ENCODE measurements around the gene RALGAPA2.

Gene RALGAPA2

DNA sequence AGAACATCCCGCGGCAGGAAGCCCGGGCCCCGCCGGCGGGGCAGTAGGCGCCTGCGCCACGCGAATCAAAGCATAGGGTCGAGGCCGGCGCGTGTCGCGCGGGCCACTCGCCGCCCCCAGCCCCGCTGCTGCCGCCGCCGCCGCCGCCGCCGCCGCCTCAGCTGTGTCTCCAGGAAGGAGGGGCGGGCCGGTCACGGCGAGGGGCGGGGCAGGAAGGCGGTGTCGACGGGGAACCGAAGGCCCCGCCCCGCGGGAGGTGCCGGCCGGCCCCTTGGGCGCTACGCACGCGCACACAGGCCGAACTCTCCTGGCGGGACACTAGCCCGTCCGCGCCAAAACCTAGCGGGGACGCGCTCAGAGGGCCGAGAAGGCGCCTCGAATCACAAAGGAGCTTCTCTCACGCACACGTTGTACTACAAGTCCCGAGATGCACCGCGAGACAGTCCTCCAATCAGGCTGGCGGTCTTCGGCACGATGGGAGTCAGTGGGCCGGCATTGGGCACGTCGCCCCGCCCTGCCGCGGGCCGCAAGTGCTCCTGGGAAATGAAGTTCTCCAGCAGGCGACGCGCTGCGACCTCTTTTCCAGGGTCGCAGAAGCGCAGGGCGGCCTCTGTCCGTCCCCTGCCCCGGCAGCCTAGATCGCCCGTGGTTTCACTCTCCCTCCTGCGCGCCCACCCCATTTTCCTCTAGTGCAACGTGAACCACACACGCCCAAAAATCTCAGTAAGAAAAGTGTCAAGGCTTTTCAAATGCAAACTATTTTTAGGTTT lies at the start of gene RALGAPA2:
Gene RALGAPA2, minus strand, starts transcription at position 171 of the 770 bp plus-strand sequence. Its CDS starts 164 bp downstream, at position 7.
- DNase-seq (ENCODE audit: low spot score): peak; percentile 92

DNA sequence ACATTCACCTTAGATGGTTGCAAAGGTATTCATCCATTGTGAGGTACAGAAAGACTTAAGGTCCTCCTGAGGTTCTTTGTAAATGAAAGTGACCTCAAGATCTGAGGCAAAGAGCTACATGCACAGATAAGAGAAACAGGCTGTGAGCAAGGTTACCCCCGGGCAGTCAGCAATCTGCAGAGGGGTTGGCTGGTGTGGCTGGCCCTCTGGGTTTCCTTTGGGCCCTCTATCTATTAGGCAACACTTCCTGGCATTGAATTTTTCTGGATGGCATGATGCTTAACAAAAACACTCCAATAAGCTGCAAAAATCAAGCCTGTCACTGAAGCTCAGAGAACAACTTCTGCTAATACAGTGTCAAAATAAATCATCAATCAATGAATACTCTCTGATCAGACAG lies 48.9 kb upstream of the RALGAPA2 start:
- DNase-seq (ENCODE audit: low spot score): no peak

DNA sequence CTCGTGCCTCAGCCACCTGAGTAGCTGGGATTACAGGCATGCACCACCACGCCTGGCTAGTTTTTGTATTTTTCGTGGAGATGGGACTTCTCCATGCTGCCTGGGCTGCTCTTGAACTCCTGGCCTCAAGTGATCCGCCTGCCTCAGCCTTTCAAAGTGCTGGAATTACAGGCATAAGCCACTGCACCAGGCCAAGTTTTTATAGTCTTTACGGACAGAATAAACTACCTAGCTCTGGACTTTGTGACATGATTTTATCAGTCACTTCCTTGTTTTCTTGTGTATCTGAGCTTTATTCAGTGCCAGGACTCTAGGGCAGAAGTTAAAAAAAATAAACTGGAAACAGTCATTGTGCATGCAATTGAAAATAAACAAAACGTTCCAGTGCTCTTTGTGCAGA lies 46.7 kb upstream of the RALGAPA2 start:
- DNase-seq (ENCODE audit: low spot score): no peak

DNA sequence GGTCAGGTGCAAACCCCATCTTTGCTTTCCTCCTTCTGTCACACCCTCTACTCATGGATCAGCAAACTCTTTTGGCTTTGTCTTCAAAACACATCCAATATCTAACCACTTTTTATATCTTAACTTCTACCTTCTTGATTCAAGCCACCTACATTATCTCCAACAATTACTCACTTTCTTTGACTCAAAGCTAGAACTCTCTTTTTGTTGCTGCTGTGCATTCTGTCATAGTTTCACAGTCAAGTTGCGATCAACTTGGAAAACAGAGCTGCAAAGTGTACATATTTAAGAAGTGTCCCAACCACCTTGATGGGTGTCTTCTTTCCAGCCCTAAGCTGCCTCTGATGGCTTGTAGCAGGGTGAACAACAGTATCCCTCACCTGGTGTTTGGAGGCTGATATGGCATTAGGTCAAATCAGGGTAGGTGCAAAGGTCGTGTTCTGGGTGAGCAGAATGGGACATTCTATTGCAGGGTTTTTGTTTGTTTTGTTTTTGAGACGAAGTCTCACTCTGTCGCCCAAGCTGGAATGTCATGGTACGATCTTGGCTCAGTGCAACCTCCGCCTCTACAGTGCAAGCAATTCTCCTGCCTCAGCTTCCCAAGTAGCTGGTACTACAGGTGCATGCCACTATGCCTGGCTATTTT lies 43.4 kb upstream of the RALGAPA2 start:
- no peak for DNase-seq (ENCODE audit: low spot score)

DNA sequence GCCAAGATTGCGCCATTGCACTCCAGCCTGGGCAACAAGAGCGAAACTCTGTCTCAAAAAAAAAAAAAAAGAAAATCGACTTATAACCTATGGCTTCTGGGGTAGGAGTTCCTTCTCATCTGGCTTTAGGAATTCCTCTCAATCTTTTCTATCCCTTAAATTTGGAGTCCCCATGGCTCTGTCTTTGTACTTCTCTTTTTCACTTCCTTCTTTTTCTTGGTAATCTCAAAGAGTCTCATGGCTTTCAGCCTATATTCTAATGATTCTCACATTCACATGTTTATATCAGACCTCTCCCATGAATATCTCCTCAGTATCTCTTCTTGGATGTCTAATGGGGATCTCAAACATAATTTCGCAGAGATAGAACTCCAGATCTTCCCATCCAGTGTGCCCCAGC lies 42.8 kb upstream of the RALGAPA2 start:
- no peak for DNase-seq (ENCODE audit: low spot score)

DNA sequence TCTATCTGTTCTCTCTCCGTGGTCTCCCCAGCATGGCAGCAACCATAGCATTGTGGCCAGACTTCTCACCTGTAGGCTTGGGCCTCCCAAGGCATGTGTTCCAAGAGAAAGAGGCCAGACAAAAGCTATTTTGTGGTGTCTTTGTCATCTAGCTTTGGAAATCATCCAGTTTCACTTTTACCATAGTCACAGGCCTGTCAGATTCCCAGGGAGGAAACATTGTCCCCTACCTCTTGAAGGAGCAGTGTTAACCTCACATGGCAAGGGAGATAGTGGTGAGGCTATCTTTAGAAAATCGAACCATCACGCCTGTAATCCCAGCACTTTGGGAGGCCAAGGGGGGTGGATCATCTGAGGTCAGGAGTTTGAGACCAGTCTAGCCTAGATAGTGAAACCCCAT lies 42.3 kb upstream of the RALGAPA2 start:
- no peak for DNase-seq (ENCODE audit: low spot score)

DNA sequence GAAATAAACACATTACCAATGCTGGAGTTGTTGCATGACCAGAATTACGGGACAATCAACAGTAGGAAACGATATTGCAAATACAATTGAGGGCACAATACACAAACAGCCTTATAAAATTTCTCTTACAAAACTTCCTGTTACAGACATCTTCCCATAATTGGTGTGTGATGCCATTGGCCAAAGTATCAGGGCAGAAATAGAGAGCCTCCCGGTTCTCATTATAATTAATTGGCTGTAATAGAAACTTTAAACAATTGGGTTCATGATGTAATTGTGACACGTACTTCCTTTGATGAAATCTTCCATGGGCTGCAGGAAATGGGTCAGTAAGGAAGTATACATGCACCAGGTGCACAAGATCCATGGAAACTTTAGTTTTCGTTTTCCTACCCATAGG lies 40.3 kb upstream of the RALGAPA2 start:
- no peak for DNase-seq (ENCODE audit: low spot score)

DNA sequence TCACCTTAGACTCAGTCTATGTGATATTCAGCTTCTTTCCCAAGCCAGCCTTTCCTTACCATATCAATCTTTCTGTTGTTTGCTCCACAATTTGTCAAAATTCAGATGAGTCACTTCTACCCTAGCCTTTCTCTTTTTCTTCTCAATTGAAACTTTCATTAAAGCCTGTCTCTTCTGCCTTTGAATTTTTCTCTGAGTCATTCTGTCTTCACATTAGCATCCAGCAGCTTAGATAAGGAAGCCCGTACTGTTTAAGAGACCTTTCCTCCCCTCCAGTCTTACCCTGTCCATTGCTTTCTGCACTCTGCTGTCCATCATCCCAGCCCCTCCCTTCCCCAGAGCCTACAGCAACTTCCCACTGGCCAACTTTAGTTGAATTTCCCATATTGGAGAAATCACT lies 34.9 kb upstream of the RALGAPA2 start:
- no peak for DNase-seq (ENCODE audit: low spot score)

DNA sequence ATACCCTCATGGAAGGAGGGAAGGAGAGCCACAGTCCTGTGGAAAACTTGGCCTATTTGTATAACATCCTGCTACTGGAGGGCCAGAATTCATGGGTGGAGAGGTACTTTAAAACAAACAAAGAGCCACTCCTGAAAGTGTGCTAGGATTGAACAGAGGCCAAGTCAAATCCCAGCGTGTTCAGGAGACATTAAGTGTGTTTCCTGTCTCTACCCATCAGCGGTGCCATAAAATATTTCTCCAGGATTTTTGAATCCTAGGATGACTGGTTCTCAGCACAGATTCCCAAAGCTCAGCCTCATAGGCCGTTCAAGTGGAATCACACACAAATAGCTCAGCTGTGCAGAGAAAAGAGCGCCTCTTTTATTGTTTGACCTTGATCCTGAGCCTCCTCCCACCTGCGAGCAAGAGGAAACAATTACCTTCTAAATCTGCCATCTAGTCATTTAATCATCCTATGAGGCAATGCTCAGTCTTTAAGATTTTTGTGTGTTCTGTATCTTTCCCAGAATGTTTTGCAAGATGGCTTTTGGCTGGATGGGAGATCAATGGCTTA lies 31.8 kb upstream of the RALGAPA2 start:
- no peak for DNase-seq (ENCODE audit: low spot score)

DNA sequence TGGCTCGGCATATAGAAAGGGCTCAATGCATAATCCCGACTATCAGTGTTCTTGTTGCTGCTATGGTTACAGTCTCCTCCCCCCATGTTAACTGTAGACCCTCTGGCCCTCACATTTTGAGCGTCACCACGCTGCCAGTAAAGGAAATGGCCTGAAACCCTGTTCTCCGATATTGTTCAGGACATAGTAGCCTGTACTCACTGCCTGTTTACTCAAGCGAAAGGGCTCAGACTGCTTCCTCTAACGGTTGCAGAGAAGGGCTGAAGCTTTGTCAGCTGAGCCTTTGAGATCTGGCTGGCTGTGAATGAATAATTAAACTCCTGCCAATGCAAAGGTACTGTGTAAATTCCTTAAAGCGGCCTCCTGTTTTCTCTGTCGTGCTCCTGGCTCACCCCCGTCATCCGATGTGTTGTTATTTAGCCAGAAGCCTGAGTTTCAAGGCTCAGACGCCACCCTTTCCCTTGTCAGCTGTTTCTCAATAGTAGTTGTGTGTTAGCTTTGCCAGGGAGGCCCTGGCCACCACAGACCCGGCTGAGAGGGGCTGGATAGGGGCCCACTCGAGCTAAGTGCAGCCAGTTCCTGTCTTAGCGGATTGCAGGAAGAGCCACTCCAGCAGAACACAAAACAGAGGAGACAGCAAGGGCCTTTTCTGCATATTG lies 31.2 kb upstream of the RALGAPA2 start:
- no peak for DNase-seq (ENCODE audit: low spot score)

DNA sequence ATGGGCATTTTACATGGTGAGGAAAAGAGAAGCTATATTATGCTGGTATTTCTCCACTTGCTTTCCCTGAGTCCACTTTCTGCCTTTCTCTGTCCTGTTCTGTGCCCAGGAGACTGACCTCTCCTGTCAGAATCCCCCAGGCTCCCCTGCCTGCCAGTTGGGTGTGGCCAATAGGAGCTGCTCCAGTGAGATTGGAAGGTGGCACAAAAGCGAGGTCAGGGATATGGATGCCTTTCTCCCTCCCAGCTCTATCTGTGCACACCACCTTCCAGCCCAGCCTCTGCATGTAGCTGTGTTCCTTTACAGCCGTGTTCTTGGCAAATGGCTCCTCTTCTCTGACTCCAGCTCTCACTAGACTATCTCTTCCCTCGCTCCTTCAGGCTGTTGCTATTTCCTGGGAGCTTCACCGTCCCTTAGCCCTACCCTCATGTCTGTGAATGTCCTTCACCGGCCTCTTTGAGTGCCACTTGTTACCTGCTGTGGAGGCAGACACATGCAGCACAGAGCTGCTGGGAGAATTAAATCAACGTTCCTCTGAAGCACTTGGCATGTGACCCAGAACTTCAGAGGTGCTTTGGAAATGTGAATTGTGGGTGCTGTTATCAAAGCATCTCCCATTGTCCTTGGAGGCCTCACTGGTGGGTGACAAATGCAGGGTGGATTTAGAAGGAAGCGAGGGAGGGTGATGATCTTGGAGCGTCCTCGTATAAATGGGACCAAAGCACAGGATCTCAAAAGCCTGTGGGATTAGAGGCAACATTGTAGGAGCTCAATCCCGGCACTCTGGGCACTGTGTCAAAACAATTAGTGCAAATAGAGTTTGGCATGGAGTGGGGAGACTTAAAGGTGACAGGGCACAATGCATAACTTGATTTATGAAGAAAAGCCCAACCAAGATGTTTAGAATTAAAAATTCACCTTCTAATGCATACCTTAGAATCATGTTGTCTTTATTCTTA lies 28.9 kb upstream of the RALGAPA2 start:
- DNase-seq (ENCODE audit: low spot score): no peak

DNA sequence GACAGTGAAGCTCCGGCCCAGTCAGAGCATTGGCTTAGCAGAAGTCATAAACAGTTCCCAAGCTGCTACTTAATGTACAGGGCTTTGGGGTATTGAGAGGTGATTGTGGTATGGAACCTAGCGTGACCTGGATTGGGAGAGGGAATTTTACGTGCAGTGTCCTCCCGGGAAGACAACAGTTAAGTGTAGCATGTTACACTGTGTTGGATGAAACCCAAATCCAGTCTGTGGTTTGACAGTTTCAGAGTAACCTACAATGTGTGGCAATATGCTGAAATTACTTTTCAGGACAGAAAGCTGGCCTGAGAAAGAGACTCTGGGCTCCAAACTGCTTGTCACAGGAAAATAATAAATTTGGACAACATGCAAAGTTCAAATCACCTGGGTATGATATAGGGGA lies 28.1 kb upstream of the RALGAPA2 start:
- DNase-seq (ENCODE audit: low spot score): no peak

DNA sequence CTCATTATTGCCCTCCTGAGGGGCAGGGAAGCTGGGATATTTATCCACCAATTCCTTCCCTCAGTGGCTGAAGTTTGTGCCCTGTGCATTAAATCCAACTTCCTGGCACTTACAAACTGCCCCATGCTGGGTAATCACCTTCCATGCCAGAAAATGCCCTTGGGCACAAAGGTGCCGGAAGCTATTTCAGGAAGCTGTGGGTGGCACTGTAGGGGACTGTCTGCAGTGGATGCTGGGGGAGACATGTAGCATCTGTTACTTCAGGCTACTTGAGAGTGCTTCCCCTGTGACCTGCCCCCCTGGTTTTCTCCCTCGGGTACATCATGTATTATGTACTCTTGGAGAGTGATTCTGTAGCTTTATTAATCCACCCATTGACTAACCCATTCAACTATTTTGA lies 24.7 kb upstream of the RALGAPA2 start:
- no peak for DNase-seq (ENCODE audit: low spot score)

DNA sequence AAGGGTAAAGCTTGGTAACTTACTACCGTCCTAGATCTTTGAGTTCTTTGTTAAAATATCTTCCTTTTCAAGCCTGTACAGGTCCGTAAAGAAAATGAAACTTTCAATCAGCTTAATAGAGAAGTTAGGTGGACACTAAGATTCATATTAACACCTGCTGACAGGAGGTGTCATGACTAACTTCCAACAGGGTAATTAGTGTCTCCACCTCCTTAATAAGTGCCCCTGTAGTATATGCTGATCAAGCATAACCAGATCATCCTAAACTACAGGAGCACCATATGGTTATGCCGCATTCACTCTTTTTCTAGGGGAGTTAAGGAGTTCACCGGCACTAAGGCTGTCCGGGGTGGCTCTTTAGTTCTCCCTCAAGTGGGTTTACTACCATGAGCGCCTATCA lies 23.9 kb upstream of the RALGAPA2 start:
- no peak for DNase-seq (ENCODE audit: low spot score)

DNA sequence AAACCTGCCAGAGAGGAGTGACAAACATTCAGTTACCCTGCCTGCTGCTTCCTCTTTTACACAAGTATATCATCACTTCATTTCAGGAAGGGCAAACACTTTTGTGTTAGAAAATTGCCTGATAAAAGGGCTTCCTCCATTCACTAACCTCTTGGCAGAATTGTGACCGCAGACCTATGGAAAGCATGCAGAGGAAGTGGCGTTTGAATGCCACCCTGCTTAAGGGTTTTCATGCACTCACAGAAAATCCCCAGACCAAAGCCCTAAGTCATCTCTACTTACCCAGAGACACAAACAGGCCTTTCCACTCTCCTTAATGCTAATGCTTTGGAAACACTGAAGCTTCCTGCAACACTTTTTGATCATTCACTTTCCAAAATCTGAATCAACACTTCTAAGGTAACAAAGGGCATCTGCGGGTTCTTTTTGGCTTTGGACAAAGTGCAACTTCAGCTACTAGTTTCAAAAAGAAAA lies 22.1 kb upstream of the RALGAPA2 start:
- DNase-seq (ENCODE audit: low spot score): no peak

DNA sequence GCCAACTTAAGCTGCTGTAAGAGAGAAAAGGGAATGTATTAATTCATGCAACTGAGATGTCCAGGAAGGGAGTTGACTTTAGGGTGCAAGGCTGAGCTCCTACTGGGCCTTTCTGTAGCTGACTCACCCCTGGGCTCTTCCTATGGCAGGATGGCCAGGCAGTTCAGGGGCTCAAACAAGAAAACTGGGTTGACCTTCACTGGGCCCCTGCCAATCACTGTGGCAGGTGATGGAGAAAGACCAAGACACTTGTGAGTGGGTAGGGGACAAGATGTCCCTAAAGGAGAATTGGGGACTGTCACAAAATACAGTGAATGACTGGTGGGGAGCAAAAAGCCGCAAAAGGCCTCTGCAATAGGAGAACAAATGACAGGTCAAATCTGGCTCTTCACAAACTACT lies 21.5 kb upstream of the RALGAPA2 start:
- DNase-seq (ENCODE audit: low spot score): no peak

DNA sequence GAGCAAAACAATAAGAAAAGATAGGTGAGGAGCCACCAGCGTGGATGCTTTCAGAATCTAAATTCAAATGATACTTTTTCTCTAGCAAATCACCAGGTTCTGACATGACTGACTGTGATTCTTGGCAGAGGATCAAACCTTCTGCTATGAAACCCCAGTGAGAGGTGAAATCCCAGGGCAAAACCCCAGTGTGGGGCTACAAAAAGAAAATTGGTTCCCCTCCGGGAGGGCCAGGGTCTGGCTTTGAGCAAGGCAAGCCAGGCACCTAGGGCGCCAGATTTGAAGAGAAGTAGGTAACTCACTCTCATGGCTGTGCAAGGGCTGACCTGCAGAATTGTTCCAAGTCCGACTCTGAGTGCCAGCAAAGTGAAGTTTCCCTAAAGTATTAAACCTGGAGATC lies 20.2 kb upstream of the RALGAPA2 start:
- DNase-seq (ENCODE audit: low spot score): no peak

DNA sequence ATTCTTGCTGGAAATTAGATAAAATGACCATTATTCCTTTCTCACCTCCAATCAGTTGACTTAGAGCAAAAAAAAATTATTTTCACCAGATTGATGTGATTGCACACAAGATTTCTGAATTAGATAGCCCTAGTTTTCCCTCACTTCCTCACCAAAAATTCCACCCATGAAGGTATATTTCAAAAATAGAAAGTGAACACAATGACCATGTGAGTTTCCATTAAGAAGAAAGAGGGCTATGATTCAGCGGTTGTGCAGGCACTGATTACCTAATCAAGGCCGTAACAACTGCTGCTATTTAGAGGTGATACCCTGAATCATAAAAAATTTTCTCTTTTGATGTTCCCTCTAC lies 19.5 kb upstream of the RALGAPA2 start:
- no peak for DNase-seq (ENCODE audit: low spot score)

DNA sequence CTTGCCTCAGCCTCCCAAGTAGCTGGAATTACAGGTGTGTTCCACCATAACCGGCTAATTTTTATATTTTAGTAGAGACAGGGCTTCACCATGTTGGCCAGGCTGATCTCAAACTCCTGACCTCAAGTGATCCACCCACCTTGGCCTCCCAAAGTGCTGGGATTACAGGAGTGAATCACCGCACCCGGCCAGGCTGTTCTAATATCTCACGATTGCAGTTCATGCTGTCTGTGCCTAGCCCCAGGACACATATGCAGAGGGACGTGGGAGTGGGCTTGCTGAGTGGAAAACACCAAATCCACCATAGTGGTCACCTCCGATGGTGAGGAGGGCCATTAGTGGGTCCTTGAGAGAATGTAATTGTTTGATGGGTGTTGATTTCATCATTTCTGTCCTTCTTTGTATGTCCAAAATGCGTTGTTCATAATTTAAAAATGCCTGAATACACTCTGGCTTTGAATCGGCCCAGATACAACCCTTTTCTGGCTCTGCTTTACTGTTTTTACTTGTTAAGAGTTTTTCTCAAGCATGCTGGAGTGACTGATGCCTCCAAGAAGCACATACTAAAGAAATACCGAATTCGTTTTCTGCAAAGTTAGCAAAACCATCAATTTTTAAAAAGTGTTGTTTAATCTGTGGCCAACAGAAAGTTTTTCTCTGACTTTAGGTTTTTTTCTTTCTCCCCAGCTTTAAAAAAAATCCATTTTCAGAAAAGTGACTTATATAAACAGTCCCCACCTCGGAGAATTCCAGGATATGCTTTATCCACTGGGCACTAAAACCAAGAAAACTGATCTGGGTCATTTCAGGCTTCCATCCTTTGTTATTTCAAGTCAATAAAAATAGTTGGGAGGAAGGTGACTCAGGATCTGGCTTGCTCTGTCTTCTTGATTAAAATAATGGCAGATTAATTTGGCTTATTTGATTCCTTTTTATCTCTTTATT lies 18.8 kb upstream of the RALGAPA2 start:
- no peak for DNase-seq (ENCODE audit: low spot score)

DNA sequence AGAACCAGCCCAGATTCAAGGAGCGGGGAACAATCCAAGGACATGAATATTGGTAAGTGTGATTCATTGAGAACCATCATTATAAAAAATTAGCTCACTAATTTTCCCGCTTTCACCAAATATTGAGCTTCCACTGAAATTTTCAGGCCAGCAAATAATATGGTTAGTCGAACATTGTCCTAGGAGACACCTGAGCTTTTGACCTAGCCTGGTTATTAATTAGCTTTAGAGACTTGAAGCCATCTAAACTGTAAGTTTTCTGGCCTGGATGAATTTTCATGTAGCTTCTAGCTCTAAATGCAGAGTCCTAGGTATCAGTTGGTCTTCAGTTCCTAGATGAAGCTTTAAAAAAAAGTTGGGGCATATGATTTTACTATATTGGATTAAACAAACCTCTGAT lies 17.1 kb upstream of the RALGAPA2 start:
- DNase-seq (ENCODE audit: low spot score): no peak

DNA sequence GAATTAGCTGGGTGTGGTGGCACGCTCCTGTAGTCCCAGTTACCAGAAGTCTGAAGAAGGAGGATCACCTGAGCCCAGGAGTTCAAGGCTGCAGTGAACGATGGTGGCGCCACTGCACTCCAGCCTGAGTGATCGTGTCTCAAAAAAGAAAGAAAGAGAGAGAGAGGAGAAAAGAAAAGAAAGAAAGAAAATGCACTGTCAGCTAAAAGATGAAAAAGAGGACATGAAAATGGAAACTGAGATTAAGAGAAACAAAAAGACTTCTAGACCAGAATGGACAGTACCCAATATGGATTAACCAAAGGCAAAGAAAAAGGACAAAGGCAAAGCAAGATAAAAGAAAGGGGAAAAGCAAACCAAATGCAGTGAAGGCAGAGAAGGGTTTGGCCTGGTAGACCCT lies 9.0 kb upstream of the RALGAPA2 start:
- DNase-seq (ENCODE audit: low spot score): no peak

Data from COLO829 (cell line).